Measurements from ENCODE around the gene KCP.

KCP gene

GRCh38 chr7:128833946-128834325, 76.6 kb downstream of the KCP start:
- DNase-seq = no peak
- intact Hi-C loops (cut with DNase I) = loop anchor here (2.0 kb wide), 1 partner anchor 29 kb away; the partner anchor contains the start of gene ATP6V1F

- peak in 8 of 10 donors; percentile 54 to 94 (median 76) for DNase-seq
- intact Hi-C loops (cut with DNase I) = loop anchor here (2.0 kb wide), 1 partner anchor 29 kb away; the partner anchor contains the start of gene ATP6V1F
These were observed 77.2 kb downstream of the KCP start for GRCh38 chr7:128833148-128833945.

- peak in 1 of 10 donors; percentile 21 for DNase-seq
- intact Hi-C loops (cut with DNase I) = loop anchor here (2.0 kb wide), 1 partner anchor 30 kb away; the partner anchor contains the start of gene ATP6V1F
These were observed 77.7 kb downstream of the KCP start for GRCh38 chr7:128832880-128833147.

- DNase-seq = peak in 3 of 10 donors; percentile 50 to 88 (median 74)
- intact Hi-C loops (cut with DNase I) = loop anchor here (2.0 kb wide), 1 partner anchor 31 kb away; the partner anchor contains the start of gene ATP6V1F
These were observed 78.3 kb downstream of the KCP start for GRCh38 chr7:128831994-128832879.

GRCh38 chr7:128831178-128831993, 79.1 kb downstream of the KCP start:
- intact Hi-C loops (cut with DNase I) = no loop called here

GRCh38 chr7:128830231-128831177, 80.0 kb downstream of the KCP start, which contains the start of gene FLNC:
TSS of gene FLNC (plus strand) at chr7:128830406. CDS start at chr7:128830638, 232 bp downstream.
- peak in 4 of 10 donors; percentile 29 to 86 (median 78) for DNase-seq
- intact Hi-C loops (cut with DNase I) = no loop called here

More at GRCh38 chr7:128831178-128831993, 79.1 kb downstream of the KCP start:
- peak in 3 of 10 donors; percentile 44 to 81 (median 81) for DNase-seq

- DNase-seq = peak in 3 of 10 donors; percentile 37 to 71 (median 65)
- intact Hi-C loops (cut with DNase I) = no loop called here
These were observed 80.9 kb downstream of the KCP start for GRCh38 chr7:128829391-128830166.

GRCh38 chr7:128827971-128828711, 82.4 kb downstream of the KCP start:
- DNase-seq = peak in 2 of 10 donors; percentile 54 to 59
- intact Hi-C loops (cut with DNase I) = no loop called here

- intact Hi-C loops (cut with DNase I) = no loop called here
- DNase-seq = peak in 2 of 10 donors; percentile 70 to 72
These were observed 83.1 kb downstream of the KCP start for GRCh38 chr7:128827248-128827958.

- DNase-seq = no peak
- intact Hi-C loops (cut with DNase I) = no loop called here
These were observed 83.6 kb downstream of the KCP start for GRCh38 chr7:128826916-128827247.

Measured in posterior cingulate gyrus (tissue), 11 donors.